Stimulated activated CD8-positive, alpha-beta memory T cell treated with anti-CD3 and anti-CD28 coated beads, Interleukin-15, amount 100 ng/mL, for 1 hour (primary cell): ENCODE results near the gene RBM10.

ENCODE experiments used
- DNase-seq: peaks from one replicate; pipeline ENCODE4 v3.0.0-alpha.2; 2020; ENCODE audit warnings: low read depth

RBM10 gene

GRCh38 chrX:47146936-47147859, 2.2 kb downstream of the RBM10 start:
- no peak for DNase-seq

GRCh38 chrX:47148946-47149345, 3.9 kb downstream of the RBM10 start:
- DNase-seq = no peak

- no peak for DNase-seq
Observed at GRCh38 chrX:47151435-47151834, 6.4 kb downstream of the RBM10 start.

GRCh38 chrX:47156611-47157520, 11.8 kb downstream of the RBM10 start:
- no peak for DNase-seq

GRCh38 chrX:47158131-47158530, 13.1 kb downstream of the RBM10 start:
- DNase-seq = no peak

GRCh38 chrX:47158781-47159180, 13.8 kb downstream of the RBM10 start:
- DNase-seq = no peak

- no peak for DNase-seq
Observed at GRCh38 chrX:47160781-47161180, 15.8 kb downstream of the RBM10 start.

- DNase-seq = no peak
Observed at GRCh38 chrX:47162927-47163583, 18.0 kb downstream of the RBM10 start.

GRCh38 chrX:47164420-47164819, 19.4 kb downstream of the RBM10 start:
- DNase-seq = no peak

- no peak for DNase-seq
Observed at GRCh38 chrX:47166126-47166525, 21.1 kb downstream of the RBM10 start.

GRCh38 chrX:47168495-47169073, 23.6 kb downstream of the RBM10 start:
- no peak for DNase-seq

- DNase-seq = no peak
Observed at GRCh38 chrX:47169273-47169672, 24.3 kb downstream of the RBM10 start.

GRCh38 chrX:47169726-47170515, 24.9 kb downstream of the RBM10 start:
- DNase-seq = no peak

- no peak for DNase-seq
Observed at GRCh38 chrX:47170861-47171692, 26.1 kb downstream of the RBM10 start.

GRCh38 chrX:47171996-47172395, 27.0 kb downstream of the RBM10 start:
- DNase-seq = no peak

- no peak for DNase-seq
Observed at GRCh38 chrX:47172549-47172948, 27.5 kb downstream of the RBM10 start.

GRCh38 chrX:47172971-47173792, 28.2 kb downstream of the RBM10 start:
- no peak for DNase-seq

GRCh38 chrX:47174376-47174775, 29.4 kb downstream of the RBM10 start:
- no peak for DNase-seq

GRCh38 chrX:47174846-47175587, 30.0 kb downstream of the RBM10 start:
- no peak for DNase-seq
